ENCODE data around the gene SPEN. TPM values are rescaled to one million over a fixed set of nuclear protein-coding genes. Genes with fewer than 3 reads are reported as not detected.

Gene SPEN
- total RNA-seq, 4 donors from 2014 or later, result 44.0 to 83.3 (median 67.1) TPM

- TF ChIP-seq, protein P1, sequence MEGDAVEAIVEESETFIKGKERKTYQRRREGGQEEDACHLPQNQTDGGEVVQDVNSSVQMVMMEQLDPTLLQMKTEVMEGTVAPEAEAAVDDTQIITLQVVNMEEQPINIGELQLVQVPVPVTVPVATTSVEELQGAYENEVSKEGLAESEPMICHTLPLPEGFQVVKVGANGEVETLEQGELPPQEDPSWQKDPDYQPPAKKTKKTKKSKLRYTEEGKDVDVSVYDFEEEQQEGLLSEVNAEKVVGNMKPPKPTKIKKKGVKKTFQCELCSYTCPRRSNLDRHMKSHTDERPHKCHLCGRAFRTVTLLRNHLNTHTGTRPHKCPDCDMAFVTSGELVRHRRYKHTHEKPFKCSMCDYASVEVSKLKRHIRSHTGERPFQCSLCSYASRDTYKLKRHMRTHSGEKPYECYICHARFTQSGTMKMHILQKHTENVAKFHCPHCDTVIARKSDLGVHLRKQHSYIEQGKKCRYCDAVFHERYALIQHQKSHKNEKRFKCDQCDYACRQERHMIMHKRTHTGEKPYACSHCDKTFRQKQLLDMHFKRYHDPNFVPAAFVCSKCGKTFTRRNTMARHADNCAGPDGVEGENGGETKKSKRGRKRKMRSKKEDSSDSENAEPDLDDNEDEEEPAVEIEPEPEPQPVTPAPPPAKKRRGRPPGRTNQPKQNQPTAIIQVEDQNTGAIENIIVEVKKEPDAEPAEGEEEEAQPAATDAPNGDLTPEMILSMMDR (IDR thresholded peaks at IDR 0.05; ENCODE audit: low read depth), result no peak
Observed at GRCh38 chr1:15962176-15962575, 114.7 kb downstream of the SPEN start.

DNA sequence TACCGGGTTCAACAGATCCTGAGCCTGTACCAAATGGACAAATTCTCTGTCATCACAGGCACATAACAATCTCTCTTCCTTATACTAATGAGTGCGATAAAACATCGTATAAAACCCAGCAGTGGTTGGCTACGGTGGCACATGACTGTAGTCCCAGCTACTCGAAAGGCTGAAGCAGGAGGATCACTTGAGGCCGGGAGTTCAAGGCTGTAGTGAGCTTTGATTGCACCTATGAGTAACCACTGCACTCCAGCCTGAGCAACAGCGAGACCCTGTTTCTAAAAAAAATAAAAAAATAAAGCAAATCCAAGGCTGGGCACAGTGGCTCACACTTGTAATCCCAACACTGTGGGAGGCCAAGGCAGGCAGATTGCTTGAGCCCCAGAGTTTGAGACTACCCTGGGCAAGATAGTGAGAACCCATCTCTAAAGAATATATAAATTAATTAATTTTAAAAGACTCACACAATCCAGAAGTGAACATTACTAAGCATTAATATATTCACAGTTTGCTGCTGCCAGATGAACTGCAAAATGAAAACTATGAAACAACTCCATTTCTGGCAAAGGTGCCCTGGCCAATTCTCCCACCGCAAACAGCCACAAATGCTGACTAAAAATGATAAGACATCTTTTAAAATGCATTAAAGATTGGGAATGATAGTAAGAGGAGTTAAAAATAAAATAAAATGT, 115.3 kb downstream of the SPEN start:
- TF ChIP-seq, protein P1 (IDR thresholded peaks at IDR 0.05; ENCODE audit: low read depth), result no peak

- TF ChIP-seq, protein P1 (IDR thresholded peaks at IDR 0.05; ENCODE audit: low read depth), result no peak
Observed at GRCh38 chr1:15963363-15963967, 116.0 kb downstream of the SPEN start.

DNA sequence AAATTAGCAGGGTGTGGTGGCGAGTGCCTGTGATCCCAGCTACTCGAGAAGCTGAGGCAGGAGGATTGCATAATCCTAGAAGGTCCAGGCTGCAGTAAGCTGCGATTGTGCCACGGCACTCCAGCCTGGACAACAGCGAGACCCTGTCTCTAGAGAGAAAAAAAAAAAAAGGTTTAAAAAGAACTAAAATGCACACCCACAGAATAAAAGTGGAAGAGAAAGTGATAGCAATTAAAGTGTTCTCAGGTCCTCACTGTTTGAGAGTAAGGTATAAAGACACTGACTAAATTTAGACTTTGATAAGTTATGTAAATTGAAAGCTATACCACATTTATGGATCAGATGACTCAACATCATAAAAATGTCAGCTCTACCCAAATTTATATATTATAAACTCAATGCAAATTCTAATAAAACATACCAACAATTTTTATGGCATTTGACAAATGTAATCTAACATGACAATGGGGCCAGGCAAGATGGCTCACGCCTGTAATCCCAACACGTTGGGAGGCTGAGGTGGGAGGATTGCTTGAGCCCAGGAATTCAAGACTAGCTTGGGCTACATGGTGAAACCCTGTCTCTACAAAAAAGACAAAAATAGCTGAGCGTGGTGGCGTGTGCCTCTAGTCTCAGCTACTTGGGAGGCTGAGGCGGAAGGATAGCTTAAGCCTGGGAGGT, 116.6 kb downstream of the SPEN start:
- TF ChIP-seq, protein P1 (IDR thresholded peaks at IDR 0.05; ENCODE audit: low read depth), result no peak

DNA sequence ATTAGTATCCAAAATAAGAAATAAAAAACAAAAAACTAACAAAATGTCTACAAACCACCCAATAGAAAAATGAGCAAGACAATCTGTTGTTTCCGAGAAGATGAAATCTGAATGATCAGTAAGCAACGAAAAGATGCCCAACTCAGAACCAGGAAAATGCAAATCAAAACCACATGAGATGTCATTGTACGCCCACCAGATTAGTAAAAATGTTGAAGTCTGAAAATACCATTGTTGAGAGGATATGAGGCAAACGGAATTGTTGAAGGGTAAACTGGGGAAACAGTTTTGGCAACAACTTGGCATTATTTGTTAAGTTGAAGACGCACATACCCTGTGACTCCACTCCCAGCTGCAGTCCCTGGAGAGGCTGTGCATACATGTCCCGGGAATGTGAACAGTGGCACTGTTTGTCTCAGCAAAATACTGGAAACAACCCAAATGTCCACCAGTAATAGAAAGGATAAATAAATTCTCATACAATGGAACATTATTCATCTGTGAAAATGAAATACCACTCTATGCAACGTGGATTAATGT, 117.8 kb downstream of the SPEN start:
- TF ChIP-seq, protein P1 (IDR thresholded peaks at IDR 0.05; ENCODE audit: low read depth), result no peak

GRCh38 chr1:15966081-15966955, 118.8 kb downstream of the SPEN start:
- TF ChIP-seq, protein P1 (IDR thresholded peaks at IDR 0.05; ENCODE audit: low read depth), result no peak

Measured in subcutaneous adipose tissue (tissue), 4 donors.